ENCODE measurements around the gene DPYD.

Gene DPYD

GRCh38 chr1:97920832-97921571 lies at the start of gene DPYD:
DPYD (minus strand) TSS chr1:97921034; CDS start chr1:97920922, 112 bp downstream.
- TF ChIP-seq ZNF274 (IDR thresholded peaks at IDR 0.05; ENCODE audit: low read depth, low read length) (no peak), YY1 (IDR thresholded peaks at IDR 0.05; ENCODE audit: insufficient read depth, insufficient read length) (no peak), SUZ12 (IDR thresholded peaks at IDR 0.05; ENCODE audit: extremely low read depth, insufficient read depth, insufficient read length) (no peak)
- H3K27me3 ChIP-seq (ENCODE audit: insufficient read depth, insufficient read length), result peaks cover 21% of the 10 kb centered on the region
- no peaks in the 10 kb centered on the region for H3K36me3 ChIP-seq (ENCODE audit: insufficient read depth, insufficient read length, low read length)
- peak within 1 kb of the TSS; percentile 76 for H3K9ac ChIP-seq (ENCODE audit: insufficient read length, low read depth)
- H3K9me3 ChIP-seq (ENCODE audit: insufficient read depth, low read length), result no peaks in the 10 kb centered on the region
- peak within 1 kb of the TSS; percentile 74 for H3K4me3 ChIP-seq (ENCODE audit: insufficient read length, low read depth)
- DNase-seq (ENCODE audit: low read depth, low spot score), result peak; percentile 72
- no peaks in the 10 kb centered on the region for H3K4me1 ChIP-seq (ENCODE audit: insufficient read depth, insufficient read length)

DNA sequence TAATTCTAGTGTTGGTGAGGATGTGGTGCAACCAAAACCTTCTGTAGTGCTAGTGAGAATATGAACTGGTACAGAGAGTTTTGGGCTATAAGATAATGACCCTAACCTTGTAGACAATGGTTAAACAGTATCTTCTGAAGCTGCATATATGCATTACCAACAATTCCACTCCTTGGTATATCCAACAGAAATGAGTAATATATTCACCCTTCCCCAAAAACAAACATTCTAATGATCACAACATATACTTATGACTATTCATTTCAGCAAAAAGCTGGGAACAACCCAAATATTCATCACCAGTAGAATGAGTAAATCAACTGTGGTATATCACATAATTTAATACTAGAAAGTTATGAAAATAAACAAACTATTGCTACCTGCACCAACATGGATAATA lies 39.6 kb upstream of the DPYD start:
- Histone ChIP-seq H3K4me1 (ENCODE audit: insufficient read depth, insufficient read length) (no peaks in the 10 kb centered on the region), H3K9me3 (ENCODE audit: insufficient read depth, low read length) (no peaks in the 10 kb centered on the region), H3K36me3 (ENCODE audit: insufficient read depth, insufficient read length, low read length) (no peaks in the 10 kb centered on the region), H3K9ac (ENCODE audit: insufficient read length, low read depth) (no peak overlapping the region), H3K27me3 (ENCODE audit: insufficient read depth, insufficient read length) (no peaks in the 10 kb centered on the region), H3K4me3 (ENCODE audit: insufficient read length, low read depth) (no peak overlapping the region)
- TF ChIP-seq SUZ12 (IDR thresholded peaks at IDR 0.05; ENCODE audit: extremely low read depth, insufficient read depth, insufficient read length), result no peak
- TF ChIP-seq YY1 (IDR thresholded peaks at IDR 0.05; ENCODE audit: insufficient read depth, insufficient read length), result no peak
- TF ChIP-seq ZNF274 (IDR thresholded peaks at IDR 0.05; ENCODE audit: low read depth, low read length), result no peak
- DNase-seq (ENCODE audit: low read depth, low spot score), result no peak

- DNase-seq (ENCODE audit: low read depth, low spot score), result no peak
- H3K4me3 ChIP-seq (ENCODE audit: insufficient read length, low read depth), result no peak overlapping the region
- no peak for TF ChIP-seq SUZ12 (IDR thresholded peaks at IDR 0.05; ENCODE audit: extremely low read depth, insufficient read depth, insufficient read length)
- no peaks in the 10 kb centered on the region for H3K4me1 ChIP-seq (ENCODE audit: insufficient read depth, insufficient read length)
- no peaks in the 10 kb centered on the region for H3K36me3 ChIP-seq (ENCODE audit: insufficient read depth, insufficient read length, low read length)
- H3K27me3 ChIP-seq (ENCODE audit: insufficient read depth, insufficient read length), result no peaks in the 10 kb centered on the region
- no peak overlapping the region for H3K9ac ChIP-seq (ENCODE audit: insufficient read length, low read depth)
- H3K9me3 ChIP-seq (ENCODE audit: insufficient read depth, low read length), result no peaks in the 10 kb centered on the region
These were observed 26.9 kb upstream of the DPYD start for GRCh38 chr1:97947695-97948094.

- Histone ChIP-seq H3K9me3 (ENCODE audit: insufficient read depth, low read length) (no peaks in the 10 kb centered on the region), H3K27me3 (ENCODE audit: insufficient read depth, insufficient read length) (no peaks in the 10 kb centered on the region), H3K36me3 (ENCODE audit: insufficient read depth, insufficient read length, low read length) (no peaks in the 10 kb centered on the region), H3K4me1 (ENCODE audit: insufficient read depth, insufficient read length) (no peaks in the 10 kb centered on the region), H3K4me3 (ENCODE audit: insufficient read length, low read depth) (no peak overlapping the region), H3K9ac (ENCODE audit: insufficient read length, low read depth) (no peak overlapping the region)
- no peak for DNase-seq (ENCODE audit: low read depth, low spot score)
- TF ChIP-seq SUZ12 (IDR thresholded peaks at IDR 0.05; ENCODE audit: extremely low read depth, insufficient read depth, insufficient read length) (no peak), ZNF274 (IDR thresholded peaks at IDR 0.05; ENCODE audit: low read depth, low read length) (no peak), YY1 (IDR thresholded peaks at IDR 0.05; ENCODE audit: insufficient read depth, insufficient read length) (no peak)
These were observed 22.5 kb upstream of the DPYD start for GRCh38 chr1:97943354-97943753.

DNA sequence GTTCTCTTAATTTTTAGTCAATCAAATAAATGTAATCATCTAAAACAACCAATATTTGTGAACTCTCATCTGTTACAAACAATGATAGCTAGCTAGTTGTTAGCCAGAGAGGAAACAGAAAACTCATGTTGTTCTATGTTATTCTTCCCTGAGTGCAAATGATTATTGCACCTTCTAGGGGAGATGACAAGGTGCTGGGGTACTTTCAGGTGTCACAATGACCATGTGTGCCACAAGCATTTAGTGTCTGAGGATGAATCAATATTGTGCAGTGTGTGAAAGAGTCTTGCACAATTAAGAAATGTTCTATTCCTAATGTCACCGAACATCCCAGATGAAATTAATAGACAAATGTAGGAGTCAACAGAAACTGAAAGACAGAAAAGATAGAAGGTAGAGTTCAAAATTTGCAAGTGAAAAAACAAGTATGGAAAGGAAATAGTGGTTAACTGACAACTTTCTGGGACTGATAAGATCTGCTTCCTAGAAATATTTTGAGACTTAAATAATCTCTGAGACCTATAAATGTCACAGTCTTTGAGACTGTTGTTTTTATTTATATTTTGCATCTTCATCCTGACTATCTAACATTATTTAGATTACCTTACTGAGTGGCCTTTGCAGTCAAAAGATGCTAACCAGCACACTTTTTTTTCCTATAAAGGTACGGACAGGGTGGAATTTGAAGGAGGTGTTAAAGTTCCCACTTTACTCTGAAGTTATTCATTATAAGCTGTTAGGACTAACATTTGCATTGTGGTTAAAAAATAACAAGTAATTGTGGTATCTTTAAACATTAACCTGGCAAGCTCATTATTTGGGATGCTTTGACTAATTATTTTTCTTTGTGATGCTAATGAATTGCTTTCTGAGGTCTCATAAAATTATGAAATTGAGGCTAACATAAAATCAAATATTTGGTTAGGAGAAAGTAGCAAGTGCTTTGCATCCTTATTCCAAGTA lies 21.6 kb upstream of the DPYD start:
- no peak for DNase-seq (ENCODE audit: low read depth, low spot score)
- Histone ChIP-seq H3K9ac (ENCODE audit: insufficient read length, low read depth) (no peak overlapping the region), H3K27me3 (ENCODE audit: insufficient read depth, insufficient read length) (no peaks in the 10 kb centered on the region), H3K9me3 (ENCODE audit: insufficient read depth, low read length) (no peaks in the 10 kb centered on the region), H3K4me3 (ENCODE audit: insufficient read length, low read depth) (no peak overlapping the region), H3K36me3 (ENCODE audit: insufficient read depth, insufficient read length, low read length) (no peaks in the 10 kb centered on the region), H3K4me1 (ENCODE audit: insufficient read depth, insufficient read length) (no peaks in the 10 kb centered on the region)
- TF ChIP-seq YY1 (IDR thresholded peaks at IDR 0.05; ENCODE audit: insufficient read depth, insufficient read length) (no peak), SUZ12 (IDR thresholded peaks at IDR 0.05; ENCODE audit: extremely low read depth, insufficient read depth, insufficient read length) (no peak), ZNF274 (IDR thresholded peaks at IDR 0.05; ENCODE audit: low read depth, low read length) (no peak)

- DNase-seq (ENCODE audit: low read depth, low spot score), result no peak
- Histone ChIP-seq H3K9ac (ENCODE audit: insufficient read length, low read depth) (no peak overlapping the region), H3K4me1 (ENCODE audit: insufficient read depth, insufficient read length) (no peaks in the 10 kb centered on the region), H3K4me3 (ENCODE audit: insufficient read length, low read depth) (no peak overlapping the region), H3K36me3 (ENCODE audit: insufficient read depth, insufficient read length, low read length) (no peaks in the 10 kb centered on the region), H3K27me3 (ENCODE audit: insufficient read depth, insufficient read length) (no peaks in the 10 kb centered on the region), H3K9me3 (ENCODE audit: insufficient read depth, low read length) (no peaks in the 10 kb centered on the region)
- TF ChIP-seq SUZ12 (IDR thresholded peaks at IDR 0.05; ENCODE audit: extremely low read depth, insufficient read depth, insufficient read length), result no peak
- TF ChIP-seq YY1 (IDR thresholded peaks at IDR 0.05; ENCODE audit: insufficient read depth, insufficient read length), result no peak
- no peak for TF ChIP-seq ZNF274 (IDR thresholded peaks at IDR 0.05; ENCODE audit: low read depth, low read length)
These were observed 17.4 kb upstream of the DPYD start for GRCh38 chr1:97938285-97938642.

GRCh38 chr1:97936976-97937375 lies 16.1 kb upstream of the DPYD start:
- Histone ChIP-seq H3K4me3 (ENCODE audit: insufficient read length, low read depth) (no peak overlapping the region), H3K4me1 (ENCODE audit: insufficient read depth, insufficient read length) (no peaks in the 10 kb centered on the region), H3K9ac (ENCODE audit: insufficient read length, low read depth) (no peak overlapping the region), H3K27me3 (ENCODE audit: insufficient read depth, insufficient read length) (no peaks in the 10 kb centered on the region), H3K36me3 (ENCODE audit: insufficient read depth, insufficient read length, low read length) (no peaks in the 10 kb centered on the region), H3K9me3 (ENCODE audit: insufficient read depth, low read length) (no peaks in the 10 kb centered on the region)
- TF ChIP-seq YY1 (IDR thresholded peaks at IDR 0.05; ENCODE audit: insufficient read depth, insufficient read length) (no peak), ZNF274 (IDR thresholded peaks at IDR 0.05; ENCODE audit: low read depth, low read length) (no peak), SUZ12 (IDR thresholded peaks at IDR 0.05; ENCODE audit: extremely low read depth, insufficient read depth, insufficient read length) (no peak)
- DNase-seq (ENCODE audit: low read depth, low spot score), result no peak
